Measurements from ENCODE around the gene TCEAL1. TPM values are rescaled to one million over a fixed set of nuclear protein-coding genes. Genes with fewer than 3 reads are reported as not detected.
A peak's percentile ranks its signal among the peaks of the same experiment; 100 is the strongest.

Gene TCEAL1
- total and polyA plus RNA-seq, 2 of the 13 experiments (the other 11 are each of a cell fraction or from before 2014, with no cell fraction given): 11.2 to 14.8 TPM

- TF ChIP-seq ZFX (CRISPR knock-in tag; IDR thresholded peaks at IDR 0.05; ENCODE audit: low read depth) (peak; percentile 70), ZFY (CRISPR knock-in tag; IDR thresholded peaks at IDR 0.05) (peak; percentile 54), YY1 (IDR thresholded peaks at IDR 0.05; ENCODE audit: insufficient read depth, insufficient replicate concordance, low read depth, low read length) (peak; percentile 24), KDM2A (CRISPR knock-in tag; IDR thresholded peaks at IDR 0.05; ENCODE audit: borderline replicate concordance, low read depth) (no peak), TAF1 (CRISPR knock-in tag; IDR thresholded peaks at IDR 0.05) (peak; percentile 27; the same call in 1 of the 2 replicates), ARID4A (CRISPR knock-in tag; IDR thresholded peaks at IDR 0.05; ENCODE audit: borderline replicate concordance) (peak; percentile 22; the same call in 1 of the 2 replicates), NKX3-1 (CRISPR knock-in tag; IDR thresholded peaks at IDR 0.05) (no peak), HNF4A (CRISPR knock-in tag; IDR thresholded peaks at IDR 0.05) (no peak), ZNF607 (CRISPR knock-in tag; IDR thresholded peaks at IDR 0.05; ENCODE audit: borderline replicate concordance) (0 out of 2 replicates have a peak, but pooled peaks have one; percentile 34), ZNF704 (CRISPR knock-in tag; IDR thresholded peaks at IDR 0.05; ENCODE audit: borderline replicate concordance) (no peak), ZHX1 (CRISPR knock-in tag; IDR thresholded peaks at IDR 0.05; ENCODE audit: low read depth) (0 out of 2 replicates have a peak, but pooled peaks have one; percentile 24), BHLHE40 (IDR thresholded peaks at IDR 0.05; ENCODE audit: low read length) (peak; percentile 91), ZBTB44 (CRISPR knock-in tag; IDR thresholded peaks at IDR 0.05) (no peak), SOX5 (CRISPR knock-in tag; IDR thresholded peaks at IDR 0.05; ENCODE audit: borderline replicate concordance) (no peak), DMAP1 (CRISPR knock-in tag; IDR thresholded peaks at IDR 0.05) (0 out of 2 replicates have a peak, but pooled peaks have one; percentile 14), POLR2AphosphoS5 (IDR thresholded peaks at IDR 0.05; ENCODE audit: low read depth, low read length) (peak; percentile 58)
Measured at GRCh38 chrX:103585411-103586313, 43.1 kb upstream of the TCEAL1 start, which contains the start of gene TCEAL4 (continued).
